ENCODE results near the gene ZNF219.
A peak's percentile ranks its signal among the peaks of the same experiment; 100 is the strongest.

Gene ZNF219

GRCh38 chr14:21098076-21098891 is at the start of gene ZNF219:
Gene ZNF219 (minus strand): TSS chr14:21098655. CDS start chr14:21093591, 5,064 bp downstream.
- DNase-seq: peak; percentile 64

GRCh38 chr14:21145437-21145836 is 47.0 kb upstream of the ZNF219 start:
- no peak for DNase-seq

GRCh38 chr14:21142357-21142756 is 43.9 kb upstream of the ZNF219 start:
- no peak for DNase-seq

DNA sequence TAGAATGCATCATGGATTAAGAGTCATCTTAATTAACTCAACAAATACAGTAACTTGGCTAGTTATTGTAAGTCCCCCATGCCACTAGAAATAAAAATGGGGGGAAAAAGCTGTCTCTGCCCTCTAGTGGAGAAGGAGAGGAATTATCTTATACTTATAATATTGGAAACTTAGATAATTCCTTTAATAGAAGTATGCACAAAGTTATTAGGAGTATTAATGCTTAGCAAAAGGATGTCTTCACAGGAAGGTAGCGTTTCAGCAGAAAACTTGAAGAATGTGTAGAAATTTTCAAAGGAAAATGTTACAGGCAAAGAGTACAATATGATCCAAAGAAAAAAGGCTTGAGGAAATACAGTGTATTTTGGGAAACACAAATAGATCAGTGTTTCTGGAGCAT is 37.6 kb upstream of the ZNF219 start:
- DNase-seq: no peak

DNA sequence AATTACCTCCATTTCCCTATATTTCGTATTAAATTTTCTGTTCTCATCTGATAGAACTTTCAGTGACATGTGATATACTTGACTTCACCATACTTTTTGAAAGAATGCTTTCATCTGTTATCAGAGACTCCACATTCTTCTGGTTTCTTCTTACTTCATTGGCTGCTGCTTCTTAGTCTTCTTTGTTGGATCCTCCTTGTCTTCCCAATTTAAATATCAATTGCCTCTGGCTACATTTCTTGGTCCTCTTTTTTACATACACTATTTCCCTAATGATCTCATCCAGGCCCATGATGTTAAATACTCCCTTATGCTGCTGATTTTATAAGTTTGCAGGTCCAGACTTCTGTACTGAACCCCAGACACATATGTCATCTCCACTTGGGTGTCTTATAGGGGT is 35.4 kb upstream of the ZNF219 start:
- DNase-seq: no peak

GRCh38 chr14:21123429-21123828 is 25.0 kb upstream of the ZNF219 start:
- no peak for DNase-seq

DNA sequence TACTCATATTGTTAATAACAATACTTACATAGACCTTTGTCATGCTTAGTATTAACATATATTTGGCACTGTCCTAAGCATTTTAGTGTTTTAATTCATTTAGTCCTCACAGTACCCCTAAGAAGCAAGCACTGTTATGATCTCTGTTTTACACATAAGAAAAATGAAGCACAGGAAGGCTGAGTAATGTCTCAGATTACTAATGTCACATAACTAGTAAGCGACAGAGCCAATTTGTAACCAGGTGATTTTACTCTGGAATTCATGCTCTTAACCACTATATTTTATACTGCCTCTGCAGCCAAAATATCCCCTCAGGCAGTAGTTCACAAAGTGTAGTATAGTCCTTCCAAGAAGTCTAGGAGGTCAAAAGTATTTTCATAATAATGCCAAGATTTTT is 22.7 kb upstream of the ZNF219 start:
- DNase-seq: no peak

DNA sequence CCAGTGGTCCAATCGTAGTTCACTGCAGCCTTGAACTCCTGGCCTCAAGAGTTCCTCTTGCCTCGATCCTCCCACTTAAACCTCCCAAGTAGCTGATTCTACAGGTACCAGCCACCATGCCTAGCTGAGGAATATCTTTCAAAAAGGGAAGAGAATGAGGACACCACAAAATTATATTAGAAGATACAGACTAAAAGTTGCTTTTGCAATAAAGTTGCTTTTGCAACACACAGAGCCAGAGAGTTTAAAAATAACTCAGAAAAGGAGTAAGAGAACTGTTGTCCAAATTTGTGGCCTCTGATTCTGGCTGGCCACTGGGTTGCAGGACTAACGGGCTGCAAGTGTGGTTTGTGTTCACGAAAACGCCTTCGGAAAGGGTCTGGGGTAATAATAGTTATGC is 22.2 kb upstream of the ZNF219 start:
- no peak for DNase-seq

- DNase-seq: no peak
Measured at GRCh38 chr14:21118933-21119332, 20.5 kb upstream of the ZNF219 start.

DNA sequence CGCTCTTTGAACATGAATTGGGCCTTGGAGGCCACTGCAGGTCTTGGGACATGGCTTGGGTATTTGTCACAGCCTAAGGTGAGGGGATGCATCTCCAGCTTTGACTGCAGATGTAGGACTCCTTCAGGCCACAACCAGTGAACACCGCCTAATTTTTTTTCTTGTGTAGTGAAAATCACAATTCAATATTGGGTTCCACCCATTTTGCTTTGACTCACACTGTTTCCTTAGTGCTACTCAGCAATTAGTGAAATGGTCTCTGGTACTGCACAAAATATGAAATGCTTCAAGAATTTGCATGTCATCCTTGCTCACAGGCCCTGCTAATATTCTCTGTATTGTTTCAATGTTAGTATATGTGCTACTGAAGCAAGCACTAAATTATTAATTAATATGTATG is 14.9 kb upstream of the ZNF219 start:
- no peak for DNase-seq

DNA sequence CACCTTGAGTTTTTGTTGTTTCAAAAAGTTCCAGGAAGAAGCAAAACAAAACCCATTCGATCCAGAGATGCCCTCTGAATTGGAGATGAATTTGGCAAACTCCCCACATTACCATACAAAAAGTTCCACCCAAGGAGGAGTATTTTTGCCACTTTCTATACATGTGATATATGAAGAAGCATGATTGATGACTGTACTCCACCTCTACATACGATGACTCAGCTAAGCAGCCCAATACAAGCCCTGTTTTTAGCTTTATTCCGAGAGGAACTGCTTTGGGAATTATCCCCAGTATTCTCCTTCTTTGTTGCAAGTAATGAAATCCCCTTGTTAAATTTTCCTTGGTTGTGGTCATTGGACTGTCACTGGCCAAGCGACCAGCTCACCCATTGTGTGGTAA is 13.8 kb upstream of the ZNF219 start:
- no peak for DNase-seq

DNA sequence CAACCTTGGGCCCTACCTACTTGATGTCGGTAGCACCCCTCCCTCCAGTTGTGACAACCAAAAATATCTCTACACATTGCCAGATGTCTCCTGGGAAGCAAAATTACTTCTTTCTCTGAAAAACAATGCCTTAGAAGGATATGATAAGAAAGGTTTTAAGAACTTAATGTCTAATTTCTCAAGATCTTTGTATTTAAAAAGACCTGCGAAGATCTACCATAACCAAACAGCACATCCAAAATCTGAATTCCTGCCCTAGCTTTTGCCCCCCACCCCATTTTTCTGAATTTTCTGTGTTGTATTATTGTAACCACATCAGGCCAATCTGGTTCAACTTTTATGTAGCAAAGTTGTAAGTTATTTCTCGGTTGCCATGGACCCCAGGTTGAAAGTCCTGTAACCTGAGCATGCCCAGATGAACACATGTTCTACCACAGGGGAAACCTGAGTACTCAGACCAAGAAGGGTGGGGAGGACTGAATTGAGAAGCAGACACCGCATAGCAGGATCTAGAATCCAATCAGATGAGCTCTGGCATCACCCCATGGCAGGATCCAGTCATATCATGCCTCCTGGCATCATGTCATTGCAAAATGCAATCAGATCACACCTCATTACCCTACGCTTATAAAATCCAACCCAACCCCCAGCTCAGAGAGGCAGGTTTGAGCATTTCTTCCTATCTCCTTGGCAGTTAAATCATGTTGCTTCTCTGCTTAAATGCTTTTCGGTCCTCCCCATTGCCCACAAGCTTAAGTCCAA is 11.1 kb upstream of the ZNF219 start:
- DNase-seq: no peak

GRCh38 chr14:21108791-21109190 is 10.3 kb upstream of the ZNF219 start:
- no peak for DNase-seq

DNA sequence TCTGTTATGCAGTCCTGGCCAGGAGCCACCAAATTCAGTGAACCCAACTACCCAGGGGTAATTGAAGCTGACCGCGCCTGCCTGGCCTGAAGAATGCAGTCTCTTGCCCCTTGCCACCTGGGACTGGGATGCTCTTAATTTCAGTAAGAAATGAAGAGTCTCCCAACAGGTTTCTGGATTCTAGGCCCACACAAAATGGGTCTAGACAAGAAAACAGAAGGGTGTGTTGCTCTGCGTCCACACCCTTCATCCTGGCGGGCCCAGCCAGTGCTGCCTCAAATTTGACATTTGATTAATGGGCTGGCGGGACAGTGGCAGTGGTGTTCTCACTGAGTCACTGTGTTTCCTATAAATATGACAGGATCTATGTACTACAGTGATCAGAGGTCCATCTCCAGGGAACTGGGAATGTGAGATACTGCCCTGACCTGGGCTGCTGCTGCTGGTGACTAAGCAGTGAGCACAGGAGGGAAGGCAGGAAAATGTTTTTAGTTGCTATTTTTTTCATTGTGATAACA is 8.9 kb upstream of the ZNF219 start:
- no peak for DNase-seq

- peak; percentile 85 for DNase-seq
Measured at GRCh38 chr14:21106498-21107282, 8.2 kb upstream of the ZNF219 start.

DNA sequence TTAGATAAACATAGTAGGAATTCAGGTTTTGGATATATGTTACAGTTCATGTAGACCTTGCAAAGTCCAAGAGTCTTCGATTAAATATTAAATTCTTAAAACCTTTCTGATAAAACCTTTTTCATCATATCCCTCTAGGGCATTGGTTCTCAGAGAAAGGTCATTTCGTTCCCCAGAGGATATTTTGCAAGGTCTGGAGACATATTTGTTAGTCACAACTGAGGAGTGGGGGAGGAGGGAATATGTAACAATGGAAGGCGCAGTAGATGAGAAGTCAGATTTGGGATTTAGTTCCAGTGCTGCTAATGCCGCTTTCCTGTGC is 7.7 kb upstream of the ZNF219 start:
- no peak for DNase-seq

DNA sequence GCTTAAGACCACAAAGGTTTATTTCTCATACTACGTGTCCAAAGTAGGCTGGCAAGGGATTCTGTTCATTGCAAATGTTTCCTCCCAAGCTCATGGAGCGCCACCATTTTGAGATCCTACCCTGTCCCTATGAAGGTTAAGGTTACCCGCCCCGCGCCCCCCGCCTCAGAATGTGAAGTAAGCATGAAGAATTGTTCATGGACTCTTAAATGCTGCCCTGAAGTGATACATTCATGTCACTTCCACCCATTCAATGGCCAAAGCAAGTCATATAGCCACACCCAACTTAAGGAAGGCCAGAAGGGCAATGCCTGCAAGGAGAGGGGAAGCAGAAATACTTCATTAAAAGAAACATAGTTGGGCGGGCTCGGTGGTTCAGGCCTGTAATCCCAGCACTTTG is 6.6 kb upstream of the ZNF219 start:
- DNase-seq: no peak

DNA sequence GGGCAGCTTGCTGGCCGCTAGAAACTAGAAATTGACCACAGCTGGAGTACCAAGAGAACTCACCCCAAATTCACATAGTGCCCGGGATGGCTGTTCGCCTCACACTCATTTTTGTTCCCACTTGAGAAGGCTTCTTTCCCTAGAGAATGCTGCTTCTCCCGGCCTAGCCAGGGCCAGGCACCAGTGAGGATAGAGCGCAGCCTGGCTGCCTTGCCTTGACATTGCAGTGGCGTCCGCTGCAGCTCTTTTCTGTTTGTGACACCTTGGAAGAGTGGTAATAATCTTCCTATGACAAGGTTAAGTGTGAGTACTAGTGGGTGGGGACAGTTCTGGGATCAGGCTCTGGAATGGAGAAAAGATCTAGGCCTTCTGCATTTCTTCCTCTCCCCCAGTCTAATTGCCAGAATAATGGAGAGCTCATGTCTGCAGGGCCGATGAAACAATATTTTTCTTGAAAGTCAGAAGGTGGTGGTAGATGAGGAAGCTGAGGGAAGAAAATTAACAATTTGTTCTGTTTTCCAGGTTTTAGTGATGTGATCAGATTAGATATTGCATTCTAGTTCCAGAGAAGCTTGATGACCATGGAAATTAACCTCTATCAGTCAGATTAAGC is 6.1 kb upstream of the ZNF219 start:
- peak; percentile 80 for DNase-seq

DNA sequence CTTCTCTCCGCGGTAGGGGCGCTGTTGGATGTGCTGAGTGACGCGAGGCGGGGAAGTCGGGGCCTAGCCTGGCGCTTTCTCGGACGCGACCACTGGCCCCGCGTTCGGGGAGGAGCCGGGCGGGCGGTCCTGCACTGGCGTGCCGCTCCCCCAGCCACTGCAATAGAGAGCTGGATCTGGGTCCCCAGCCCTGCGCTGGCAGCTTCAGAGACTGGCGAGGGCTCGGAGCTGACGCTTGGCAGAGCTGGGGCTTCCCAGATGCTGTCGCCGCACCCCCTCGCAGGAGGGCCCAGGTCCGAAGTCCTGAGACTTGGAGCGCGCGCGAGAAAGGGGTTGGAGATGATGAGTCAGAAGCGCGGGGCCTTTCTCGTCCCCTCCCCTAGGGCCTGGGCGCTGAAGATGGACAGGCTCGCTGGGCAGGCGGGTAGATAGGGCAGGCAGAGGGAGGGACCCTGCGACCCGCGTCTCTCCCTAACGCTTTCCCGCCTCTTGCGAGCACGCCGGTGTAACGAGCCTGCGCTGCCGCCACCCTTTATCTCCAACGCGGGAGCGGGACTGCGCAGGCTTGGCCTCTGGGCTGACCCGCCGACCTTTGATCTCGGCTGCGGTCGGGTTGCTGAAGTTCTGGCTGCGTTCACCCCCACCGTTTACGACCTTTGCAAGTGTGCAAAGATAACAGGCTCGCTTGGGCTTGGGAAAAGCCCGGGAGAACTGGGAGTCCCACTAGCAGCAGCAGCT is 5.4 kb upstream of the ZNF219 start:
- DNase-seq: peak; percentile 96

DNA sequence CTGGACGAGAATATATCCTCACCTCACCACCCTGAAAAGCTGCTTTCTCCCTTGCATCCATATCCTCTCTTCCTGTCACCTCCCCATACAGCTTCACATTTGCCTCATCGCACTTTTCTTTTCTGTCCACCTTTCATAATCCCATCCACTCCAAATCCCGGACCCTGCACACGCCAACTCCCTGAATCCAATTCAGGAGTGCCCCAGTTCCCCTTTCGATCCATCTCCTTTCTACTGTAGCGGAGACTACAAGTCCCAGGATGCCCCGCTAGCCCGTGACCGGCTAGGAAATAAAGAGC is 4.9 kb upstream of the ZNF219 start:
- DNase-seq: no peak

- no peak for DNase-seq
Measured at GRCh38 chr14:21102521-21103410, 4.3 kb upstream of the ZNF219 start.
